ENCODE measurements around the gene RFNG. TPM values are rescaled to one million over a fixed set of nuclear protein-coding genes. Genes with fewer than 3 reads are reported as not detected.

The RFNG gene
- total and polyA plus RNA-seq, 12 donors: 21.2 to 78.0 (median 47.4) TPM

GRCh38 chr17:82060001-82060380, 8.4 kb upstream of the RFNG start:
- intact Hi-C loops (cut with DNase I): no loop called here

GRCh38 chr17:82059272-82060000, 7.8 kb upstream of the RFNG start:
- Histone ChIP-seq H3K9me3 (replicated peaks in 1 of 3) (no peaks in the 10 kb centered on the region), H3K36me3 (replicated peaks in 1 of 2) (peaks cover 0 to 80% of the 10 kb centered on the region in 2 donors), H3K27me3 (no peaks in the 10 kb centered on the region), H3K27ac (no peak overlapping the region), H3K4me3 (no peak overlapping the region), H3K4me1 (replicated peaks in 1 of 2) (peaks cover 12 to 17% of the 10 kb centered on the region in 2 donors)
- 78 to 95% (median 89%) methylated on average over 4 to 19 of the region's 19 CpGs for WGBS, 4 donors
- DNase-seq: peak in 1 of 7 donors; percentile 6
- no peak for TF ChIP-seq POLR2A (IDR thresholded peaks at IDR 0.05)
- TF ChIP-seq, protein P1, sequence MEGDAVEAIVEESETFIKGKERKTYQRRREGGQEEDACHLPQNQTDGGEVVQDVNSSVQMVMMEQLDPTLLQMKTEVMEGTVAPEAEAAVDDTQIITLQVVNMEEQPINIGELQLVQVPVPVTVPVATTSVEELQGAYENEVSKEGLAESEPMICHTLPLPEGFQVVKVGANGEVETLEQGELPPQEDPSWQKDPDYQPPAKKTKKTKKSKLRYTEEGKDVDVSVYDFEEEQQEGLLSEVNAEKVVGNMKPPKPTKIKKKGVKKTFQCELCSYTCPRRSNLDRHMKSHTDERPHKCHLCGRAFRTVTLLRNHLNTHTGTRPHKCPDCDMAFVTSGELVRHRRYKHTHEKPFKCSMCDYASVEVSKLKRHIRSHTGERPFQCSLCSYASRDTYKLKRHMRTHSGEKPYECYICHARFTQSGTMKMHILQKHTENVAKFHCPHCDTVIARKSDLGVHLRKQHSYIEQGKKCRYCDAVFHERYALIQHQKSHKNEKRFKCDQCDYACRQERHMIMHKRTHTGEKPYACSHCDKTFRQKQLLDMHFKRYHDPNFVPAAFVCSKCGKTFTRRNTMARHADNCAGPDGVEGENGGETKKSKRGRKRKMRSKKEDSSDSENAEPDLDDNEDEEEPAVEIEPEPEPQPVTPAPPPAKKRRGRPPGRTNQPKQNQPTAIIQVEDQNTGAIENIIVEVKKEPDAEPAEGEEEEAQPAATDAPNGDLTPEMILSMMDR (IDR thresholded peaks at IDR 0.05): no peak
- intact Hi-C loops (cut with DNase I): no loop called here

More at GRCh38 chr17:82060001-82060380, 8.4 kb upstream of the RFNG start:
- Histone ChIP-seq H3K27me3 (no peaks in the 10 kb centered on the region), H3K36me3 (replicated peaks in 1 of 2) (peaks cover 0 to 75% of the 10 kb centered on the region in 2 donors), H3K4me1 (replicated peaks in 1 of 2) (peaks cover 17 to 23% of the 10 kb centered on the region in 2 donors), H3K9me3 (replicated peaks in 1 of 3) (no peaks in the 10 kb centered on the region), H3K27ac (no peak overlapping the region), H3K4me3 (no peak overlapping the region)
- 79 to 88% (median 82%) methylated on average over 7 to 16 of the region's 16 CpGs for WGBS, 4 donors
- TF ChIP-seq, protein P1 (IDR thresholded peaks at IDR 0.05): no peak
- no peak for TF ChIP-seq POLR2A (IDR thresholded peaks at IDR 0.05)
- peak in 1 of 7 donors; percentile 3 for DNase-seq

DNA sequence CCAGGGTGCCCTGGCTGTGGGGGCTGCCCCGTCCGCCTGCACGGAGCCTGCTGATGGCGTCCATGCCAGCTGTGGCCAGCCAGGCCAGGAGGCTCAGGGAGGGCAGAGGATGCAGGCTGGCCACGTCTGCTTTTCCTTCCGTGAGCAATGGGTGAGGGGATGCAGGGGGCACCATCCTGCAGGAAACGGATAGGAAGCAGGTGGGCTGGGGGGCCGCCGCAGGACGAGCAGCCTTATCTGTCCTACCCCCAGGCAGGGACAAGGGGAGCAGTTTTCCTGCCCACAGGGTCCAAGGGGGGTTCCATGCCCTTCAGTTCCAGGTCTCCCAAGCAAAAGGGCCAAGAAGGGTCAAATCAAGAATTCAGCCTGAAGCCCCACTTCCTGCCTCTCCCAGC, 7.2 kb upstream of the RFNG start:
- 80 to 85% (median 82%) methylated on average over 7 to 10 of the region's 10 CpGs for WGBS, 4 donors
- intact Hi-C loops (cut with DNase I): no loop called here
- H3K36me3 ChIP-seq (replicated peaks in 1 of 2): peaks cover 0 to 86% of the 10 kb centered on the region in 2 donors
- H3K27me3 ChIP-seq: no peaks in the 10 kb centered on the region
- no peak overlapping the region for H3K27ac ChIP-seq
- peaks cover 10 to 14% of the 10 kb centered on the region in 2 donors for H3K4me1 ChIP-seq (replicated peaks in 1 of 2)
- TF ChIP-seq POLR2A (IDR thresholded peaks at IDR 0.05): no peak
- TF ChIP-seq, protein P1 (IDR thresholded peaks at IDR 0.05): no peak
- H3K9me3 ChIP-seq (replicated peaks in 1 of 3): no peaks in the 10 kb centered on the region
- H3K4me3 ChIP-seq: no peak overlapping the region
- peak in 1 of 7 donors; percentile 4 for DNase-seq

DNA sequence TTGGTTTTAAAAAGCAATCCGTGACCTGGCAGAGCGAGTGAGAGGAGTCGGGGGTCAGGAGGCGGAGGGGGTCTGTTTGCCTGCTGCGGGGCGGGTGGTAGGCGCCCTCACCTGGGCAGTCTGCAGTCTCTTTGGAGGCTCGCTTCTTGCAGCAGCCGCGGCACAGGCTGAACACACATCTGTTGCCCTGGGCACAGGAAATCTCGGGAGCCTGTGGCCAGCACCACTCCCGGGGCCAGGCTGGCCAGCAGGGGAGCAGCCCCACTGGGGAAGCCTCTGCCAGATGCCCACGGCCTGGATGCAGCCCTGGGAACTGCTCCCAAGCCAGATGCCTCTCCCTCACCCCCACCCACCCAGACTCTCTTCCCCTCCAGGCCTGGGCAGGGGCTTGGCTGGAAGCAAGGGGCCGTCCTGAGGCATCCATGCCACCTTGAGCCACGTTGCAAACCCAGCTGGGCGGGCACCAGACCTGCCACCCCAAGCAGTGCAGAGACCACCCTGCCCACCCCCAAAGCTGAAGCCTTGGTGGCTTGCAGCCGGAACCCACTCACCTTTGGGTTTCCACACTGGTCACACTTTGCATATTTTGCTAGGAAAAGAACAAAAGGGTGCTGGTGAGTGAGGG, 6.7 kb upstream of the RFNG start:
- Histone ChIP-seq H3K4me1 (replicated peaks in 1 of 2) (peaks cover 10 to 17% of the 10 kb centered on the region in 2 donors), H3K4me3 (no peak overlapping the region), H3K27ac (no peak overlapping the region), H3K27me3 (no peaks in the 10 kb centered on the region), H3K36me3 (replicated peaks in 1 of 2) (peaks cover 0 to 91% of the 10 kb centered on the region in 2 donors), H3K9me3 (replicated peaks in 1 of 3) (no peaks in the 10 kb centered on the region)
- DNase-seq: peak in 1 of 7 donors; percentile 7
- 81 to 91% (median 87%) methylated on average over 12 to 17 of the region's 17 CpGs for WGBS, 4 donors
- intact Hi-C loops (cut with DNase I): no loop called here
- TF ChIP-seq POLR2A (IDR thresholded peaks at IDR 0.05): no peak
- TF ChIP-seq, protein P1 (IDR thresholded peaks at IDR 0.05): no peak

Measured in adrenal gland (tissue), 12 donors.